Bronchial epithelial cell (primary cell): ENCODE data around the gene TMTC4. TPM values are rescaled to one million over a fixed set of nuclear protein-coding genes. Genes with fewer than 3 reads are reported as not detected.

Experiments
- DNase-seq: peaks from one replicate; pipeline ENCODE4 v3.0.0-alpha.2; 2010; ENCODE audit warnings: low read depth
- FAIRE-seq: peaks from 2 replicates; lab custom pipeline; 2011; peaks lifted over from hg19 to GRCh38; lab: Jason Lieb, UNC
- H3K27me3 ChIP-seq: 2 replicates; pipeline ENCODE4 v1.5.1; 2011; ENCODE audit warnings: low read length; ENCODE audit not compliant: control insufficient read depth, insufficient read depth
- H3K36me3 ChIP-seq: 2 replicates; pipeline ENCODE4 v1.5.1; 2011; ENCODE audit warnings: low read length; ENCODE audit not compliant: control insufficient read depth, insufficient read depth
- H3K4me3 ChIP-seq: 2 replicates; pipeline ENCODE4 v1.5.1; 2011; ENCODE audit warnings: mild to moderate bottlenecking, low read depth, low read length, control low read depth
- total RNA-seq: library from RNA; depleted of rRNA; stranded (reverse); fragments of >200 nt; gene quantifications from 2 replicates; pipeline ENCODE4 v1.2.1, GENCODE V29; 2014
- TF ChIP-seq, protein P1 (sequence below): IDR thresholded peaks from 2 replicates; pipeline ENCODE4 v1.5.1; 2011; ENCODE audit warnings: mild to moderate bottlenecking, moderate library complexity, low read length, control low read depth, inconsistent platforms; ENCODE audit not compliant: insufficient read depth, severe bottlenecking

The TMTC4 gene
- total RNA-seq, 1 donor from 2014 or later: 17.1 TPM

DNA sequence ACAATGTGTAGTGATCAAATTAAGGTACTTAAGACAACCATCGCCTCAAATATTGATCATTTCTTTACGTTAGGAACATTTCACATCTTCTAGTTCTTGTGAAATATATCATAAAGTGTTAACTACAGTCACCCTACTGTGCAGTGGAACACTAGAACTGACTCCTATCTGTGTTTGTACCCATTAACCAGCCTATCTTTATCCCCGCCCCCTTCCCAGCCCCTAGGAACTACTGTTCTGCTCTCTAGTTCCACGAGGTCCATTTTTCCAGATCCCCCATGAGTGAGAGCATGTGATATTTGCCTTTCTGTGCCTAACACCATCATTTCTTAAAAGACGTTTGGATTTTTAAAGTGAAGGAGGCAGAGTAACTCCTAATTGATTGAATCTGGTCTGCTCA lies 61.6 kb downstream of the TMTC4 start:
- DNase-seq (no peak), FAIRE-seq (no peak)
- Histone ChIP-seq H3K27me3 (no peaks in the 10 kb centered on the region), H3K36me3 (no peaks in the 10 kb centered on the region), H3K4me3 (no peak overlapping the region)
- TF ChIP-seq, protein P1, sequence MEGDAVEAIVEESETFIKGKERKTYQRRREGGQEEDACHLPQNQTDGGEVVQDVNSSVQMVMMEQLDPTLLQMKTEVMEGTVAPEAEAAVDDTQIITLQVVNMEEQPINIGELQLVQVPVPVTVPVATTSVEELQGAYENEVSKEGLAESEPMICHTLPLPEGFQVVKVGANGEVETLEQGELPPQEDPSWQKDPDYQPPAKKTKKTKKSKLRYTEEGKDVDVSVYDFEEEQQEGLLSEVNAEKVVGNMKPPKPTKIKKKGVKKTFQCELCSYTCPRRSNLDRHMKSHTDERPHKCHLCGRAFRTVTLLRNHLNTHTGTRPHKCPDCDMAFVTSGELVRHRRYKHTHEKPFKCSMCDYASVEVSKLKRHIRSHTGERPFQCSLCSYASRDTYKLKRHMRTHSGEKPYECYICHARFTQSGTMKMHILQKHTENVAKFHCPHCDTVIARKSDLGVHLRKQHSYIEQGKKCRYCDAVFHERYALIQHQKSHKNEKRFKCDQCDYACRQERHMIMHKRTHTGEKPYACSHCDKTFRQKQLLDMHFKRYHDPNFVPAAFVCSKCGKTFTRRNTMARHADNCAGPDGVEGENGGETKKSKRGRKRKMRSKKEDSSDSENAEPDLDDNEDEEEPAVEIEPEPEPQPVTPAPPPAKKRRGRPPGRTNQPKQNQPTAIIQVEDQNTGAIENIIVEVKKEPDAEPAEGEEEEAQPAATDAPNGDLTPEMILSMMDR: no peak

DNA sequence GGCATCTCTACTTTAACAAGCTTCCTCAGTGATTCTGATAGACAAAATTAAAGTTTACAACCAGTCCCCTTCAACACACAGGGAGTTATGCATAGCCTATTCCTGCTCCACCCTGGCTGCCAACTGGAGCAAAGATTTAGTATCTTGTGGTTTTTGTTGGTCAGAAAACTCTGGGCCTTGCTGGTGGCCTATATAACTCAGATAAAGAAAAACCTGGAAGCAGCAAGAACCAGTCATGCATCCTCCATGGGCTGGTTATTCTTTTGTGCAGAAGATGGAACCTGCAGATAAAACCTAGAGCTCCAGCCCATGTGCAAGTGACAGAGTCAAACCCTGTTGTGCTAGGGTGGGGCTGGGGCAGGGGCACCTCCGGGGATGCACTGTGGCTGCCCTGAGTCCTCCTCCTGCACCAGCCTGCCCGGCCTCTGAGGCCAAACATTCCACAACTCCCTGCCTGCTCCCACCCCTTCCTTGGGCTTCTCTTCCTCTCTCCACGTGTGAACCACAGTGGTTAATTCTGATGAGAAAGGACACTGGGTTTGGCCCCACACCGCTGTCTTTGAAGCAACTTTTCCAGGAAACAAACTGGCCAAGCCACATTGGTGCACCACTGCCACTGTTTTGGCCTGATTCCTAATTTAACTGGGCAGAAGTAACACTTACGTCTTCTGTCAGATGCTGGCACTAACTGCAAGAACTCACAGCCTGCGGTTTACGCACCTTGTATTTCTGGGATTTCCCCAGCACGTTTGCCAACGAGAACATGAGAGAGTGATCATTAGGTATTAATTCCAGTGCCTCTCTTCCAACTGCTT lies 62.7 kb downstream of the TMTC4 start:
- Histone ChIP-seq H3K36me3 (no peaks in the 10 kb centered on the region), H3K4me3 (no peak overlapping the region), H3K27me3 (no peaks in the 10 kb centered on the region)
- DNase-seq (peak; percentile 77), FAIRE-seq (peak; percentile 28)
- TF ChIP-seq, protein P1: no peak

DNA sequence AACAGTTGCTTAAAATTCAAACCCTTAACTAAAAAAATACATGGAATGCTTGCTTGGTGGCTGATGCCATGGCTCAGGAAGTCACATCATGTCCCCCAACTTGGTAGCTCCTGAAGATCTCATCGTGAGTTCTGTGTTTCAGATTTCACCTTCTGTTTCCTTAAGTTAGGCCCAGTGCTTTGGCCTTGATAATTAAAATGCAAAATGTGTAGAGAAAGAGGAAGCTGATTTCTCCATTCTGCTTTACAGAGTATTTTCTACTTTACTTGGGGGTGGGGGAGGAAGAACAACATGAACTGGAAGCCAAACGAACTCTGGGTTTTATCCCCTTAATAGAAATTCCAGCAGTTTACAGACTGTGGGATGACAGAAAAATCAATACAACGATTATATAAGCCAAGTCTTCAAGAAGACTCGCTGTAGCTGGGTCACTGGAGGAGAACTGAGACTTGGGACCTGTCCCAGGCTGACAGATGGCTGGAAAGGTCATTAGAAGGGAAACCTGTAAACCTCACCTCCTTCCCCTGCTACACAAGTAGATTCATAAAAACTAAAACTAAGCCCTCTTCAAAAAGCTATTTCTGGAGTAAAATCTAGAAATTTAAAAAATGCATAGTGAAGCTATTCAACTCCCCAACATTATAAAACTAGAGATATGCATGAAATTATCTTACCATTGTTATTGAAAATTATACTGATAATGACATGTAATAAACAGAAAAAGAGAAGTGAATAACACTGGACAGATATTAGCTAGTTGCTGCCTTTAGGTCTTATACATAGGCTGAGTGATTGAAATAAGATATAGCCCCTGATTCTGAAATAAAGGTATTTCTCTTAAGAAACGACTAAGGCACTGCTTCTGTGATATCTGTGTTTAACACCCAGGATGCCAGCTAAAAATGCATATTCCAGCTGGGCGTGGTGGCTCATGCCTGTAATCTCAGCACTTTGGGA lies 63.9 kb downstream of the TMTC4 start:
- FAIRE-seq: no peak
- no peak for DNase-seq
- TF ChIP-seq, protein P1: no peak
- no peaks in the 10 kb centered on the region for H3K27me3 ChIP-seq
- no peaks in the 10 kb centered on the region for H3K36me3 ChIP-seq
- no peak overlapping the region for H3K4me3 ChIP-seq

DNA sequence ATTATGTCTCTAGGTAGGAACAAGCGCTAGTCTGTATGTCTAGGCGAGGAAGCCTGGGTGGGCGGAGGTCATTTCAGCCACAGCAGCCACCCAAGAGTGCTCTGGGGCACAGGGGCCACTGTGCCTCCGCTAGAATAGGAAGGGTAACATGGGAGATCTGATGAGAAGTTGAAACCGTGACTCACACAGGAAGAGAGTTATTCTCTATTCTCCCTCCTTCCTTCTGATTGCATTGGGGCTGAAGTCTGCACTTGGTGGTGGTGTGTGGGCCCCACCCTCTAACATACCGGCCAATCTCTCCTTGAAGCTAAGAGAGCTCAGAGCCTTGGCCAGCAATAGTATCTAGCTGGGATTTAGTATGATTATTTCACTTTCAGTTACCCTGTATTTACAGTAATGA lies 65.7 kb downstream of the TMTC4 start:
- H3K27me3 ChIP-seq: no peaks in the 10 kb centered on the region
- H3K4me3 ChIP-seq: no peak overlapping the region
- H3K36me3 ChIP-seq: no peaks in the 10 kb centered on the region
- FAIRE-seq (no peak), DNase-seq (no peak)
- TF ChIP-seq, protein P1: no peak

DNA sequence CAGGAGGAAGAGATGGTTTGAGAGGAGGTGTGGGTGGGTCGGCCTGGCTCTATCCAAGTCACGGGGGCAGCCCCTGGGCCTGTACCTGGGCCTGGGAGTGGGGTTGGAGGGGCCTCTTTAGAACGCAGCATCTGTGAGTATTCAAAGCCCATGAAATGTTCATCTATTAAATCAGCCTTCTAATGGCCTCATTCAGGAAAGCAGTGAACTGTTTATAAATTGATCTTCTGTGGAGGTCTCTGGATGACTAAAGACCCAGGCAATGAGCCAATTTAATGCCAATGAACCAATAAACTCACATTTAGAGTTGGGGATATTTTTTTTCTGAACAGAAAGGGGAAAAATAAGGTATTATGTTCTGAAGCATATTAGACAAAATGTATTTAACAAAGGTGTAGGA lies 66.1 kb downstream of the TMTC4 start:
- FAIRE-seq: no peak
- Histone ChIP-seq H3K27me3 (no peaks in the 10 kb centered on the region), H3K36me3 (no peaks in the 10 kb centered on the region), H3K4me3 (no peak overlapping the region)
- TF ChIP-seq, protein P1: no peak
- no peak for DNase-seq
